GM21360 (cell line): Measurements from ENCODE around the gene NCEH1.
A peak's percentile ranks its signal among the peaks of the same experiment; 100 is the strongest.
"Not testable (repeated sequence)": the region's sequence is repeated elsewhere in the genome, so short reads cannot be mapped to it uniquely, and the experiment has no call there.

Experiments
- ATAC-seq: cut with Tn5 transposase; IDR thresholded peaks from one replicate; pipeline ENCODE4 v1.9.1; 2021; ENCODE audit warnings: mild to moderate bottlenecking, moderate library complexity; ENCODE audit not compliant: unreplicated experiment

The NCEH1 gene

GRCh38 chr3:172614340-172615274, 96.3 kb downstream of the NCEH1 start:
- ATAC-seq: no peak

- no peak for ATAC-seq
Observed at GRCh38 chr3:172613845-172614244, 97.0 kb downstream of the NCEH1 start.

GRCh38 chr3:172612871-172613678, 97.8 kb downstream of the NCEH1 start:
- ATAC-seq: no peak

GRCh38 chr3:172609750-172610149, 101.1 kb downstream of the NCEH1 start:
- ATAC-seq: no peak

DNA sequence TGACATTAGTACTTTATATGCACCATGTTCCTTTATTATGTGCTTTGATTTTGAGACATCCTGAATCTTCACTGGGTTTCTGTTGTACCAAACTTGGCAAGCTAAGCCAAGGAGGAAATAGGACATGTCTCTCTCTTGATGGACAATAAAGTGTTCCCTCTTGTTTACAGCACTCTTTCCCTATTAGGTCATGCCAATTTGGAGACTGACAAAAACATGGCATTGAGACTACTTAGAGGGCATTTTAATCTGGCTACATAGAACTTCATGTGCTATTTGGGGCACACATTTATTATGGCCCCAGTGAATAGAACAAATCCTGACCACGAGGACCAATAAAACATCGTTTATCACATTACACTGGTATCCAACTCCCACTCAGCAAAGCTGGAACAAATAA, 102.3 kb downstream of the NCEH1 start:
- no peak for ATAC-seq

- ATAC-seq: no peak
Observed at GRCh38 chr3:172607305-172608121, 103.4 kb downstream of the NCEH1 start.

DNA sequence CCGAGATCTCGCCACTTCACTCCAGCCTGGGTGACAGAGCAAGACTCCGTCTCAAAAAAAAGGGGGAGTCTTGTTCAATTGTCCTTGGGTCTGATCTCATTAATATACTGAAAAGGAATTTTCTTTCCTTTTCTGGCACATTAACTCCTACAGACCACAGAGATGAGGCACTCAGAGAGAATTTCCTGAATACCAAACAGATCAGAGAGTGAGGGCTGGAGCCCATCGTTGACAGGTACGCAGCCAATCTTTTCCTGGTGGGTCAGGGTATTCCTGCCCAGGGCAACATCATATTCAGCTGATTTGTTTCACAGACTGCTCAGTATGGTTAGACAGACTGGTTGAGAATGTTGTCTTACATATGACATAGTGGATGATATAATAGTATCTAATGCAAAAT, 104.8 kb downstream of the NCEH1 start:
- ATAC-seq: no peak

DNA sequence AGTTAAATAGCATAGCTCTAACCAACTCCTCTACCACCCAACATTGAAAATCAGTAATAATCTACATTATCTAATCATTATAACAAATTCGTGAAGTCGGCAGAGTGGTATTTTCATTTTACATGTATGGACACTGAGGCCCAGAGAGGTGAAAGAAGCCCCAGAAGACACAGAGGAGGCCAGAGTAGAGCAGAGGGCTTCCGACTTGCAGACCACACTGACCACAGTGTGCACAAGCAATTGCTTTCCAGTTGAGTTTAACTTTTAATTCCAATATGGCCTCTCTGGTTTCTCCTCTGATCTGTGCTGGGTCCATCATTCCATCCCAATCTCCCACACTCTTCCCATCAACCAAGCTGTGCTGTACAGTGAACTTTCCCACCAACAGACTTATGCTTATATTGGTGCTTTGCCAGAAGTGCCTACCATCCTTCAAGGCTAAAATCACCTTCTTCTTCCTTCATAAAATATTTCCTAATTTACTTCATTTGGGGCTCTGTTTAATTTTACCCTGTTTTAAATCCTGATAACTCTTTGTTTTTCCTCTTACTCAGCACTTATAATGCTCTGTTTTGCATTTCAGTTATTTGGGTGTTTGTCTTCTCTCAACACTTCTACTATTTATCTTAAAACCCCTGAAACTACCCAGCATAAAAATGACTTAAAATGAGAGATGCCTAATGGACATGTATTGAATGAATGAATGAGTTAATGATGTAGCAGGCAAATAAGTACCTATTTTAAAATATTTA, 105.8 kb downstream of the NCEH1 start:
- no peak for ATAC-seq

DNA sequence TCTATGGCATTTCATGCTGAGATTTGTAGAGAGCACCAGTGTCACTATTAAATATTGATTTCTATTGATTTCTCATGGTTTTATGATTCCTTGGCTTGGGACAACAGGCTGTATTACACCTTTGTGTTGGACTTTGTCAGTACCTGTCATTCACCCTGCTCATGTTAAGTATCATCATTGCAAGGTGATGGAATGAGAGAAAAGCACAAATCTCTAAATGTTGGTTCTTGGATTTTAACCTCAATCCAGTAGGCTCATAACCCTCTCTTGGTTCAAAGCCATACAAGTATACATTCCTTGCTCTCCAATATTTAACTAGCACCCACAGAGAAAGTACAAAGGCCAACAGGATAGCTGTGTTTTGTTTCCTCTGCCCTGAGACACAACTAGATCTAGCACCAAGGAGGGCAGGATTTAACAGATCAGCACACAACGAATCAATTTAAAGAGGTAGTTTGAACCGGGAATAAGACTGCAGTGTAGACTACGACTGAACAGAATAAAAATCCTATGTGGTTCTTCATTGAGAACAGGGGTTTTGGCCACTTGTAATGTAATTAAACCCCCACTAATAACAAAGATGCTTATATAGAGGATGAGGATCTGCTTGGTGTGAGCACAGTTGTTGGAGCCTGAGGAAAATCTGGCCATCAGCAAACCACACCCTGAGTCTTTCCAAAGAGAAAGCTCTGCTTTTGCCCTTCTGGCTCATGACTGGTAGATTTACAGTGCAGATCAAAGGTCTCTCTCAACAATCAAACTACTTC, 109.6 kb downstream of the NCEH1 start:
- ATAC-seq: no peak

DNA sequence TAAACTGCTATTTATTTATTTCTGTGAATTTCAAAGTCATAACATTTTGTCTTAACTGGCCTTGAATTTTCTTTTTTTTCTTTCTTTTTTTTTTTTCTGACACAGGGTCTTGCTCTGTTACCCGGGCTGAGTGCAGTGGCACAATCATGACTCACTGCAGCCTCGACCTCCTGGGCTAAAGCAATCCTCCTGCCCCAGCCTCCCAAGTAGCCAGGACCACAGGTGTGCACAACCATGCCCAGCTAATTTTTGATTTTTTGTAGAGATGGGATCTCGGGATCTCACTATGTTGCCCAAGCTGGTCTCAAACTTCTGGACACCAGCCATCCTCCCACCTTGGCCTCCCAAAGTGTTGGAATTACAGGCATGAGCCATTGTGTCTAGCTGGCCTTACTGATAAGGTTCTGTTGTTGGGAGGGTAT, 110.2 kb downstream of the NCEH1 start:
- ATAC-seq: no peak

GRCh38 chr3:172598904-172599303, 112.0 kb downstream of the NCEH1 start:
- ATAC-seq: no peak

GRCh38 chr3:172596394-172596706, 114.5 kb downstream of the NCEH1 start:
- no peak for ATAC-seq

DNA sequence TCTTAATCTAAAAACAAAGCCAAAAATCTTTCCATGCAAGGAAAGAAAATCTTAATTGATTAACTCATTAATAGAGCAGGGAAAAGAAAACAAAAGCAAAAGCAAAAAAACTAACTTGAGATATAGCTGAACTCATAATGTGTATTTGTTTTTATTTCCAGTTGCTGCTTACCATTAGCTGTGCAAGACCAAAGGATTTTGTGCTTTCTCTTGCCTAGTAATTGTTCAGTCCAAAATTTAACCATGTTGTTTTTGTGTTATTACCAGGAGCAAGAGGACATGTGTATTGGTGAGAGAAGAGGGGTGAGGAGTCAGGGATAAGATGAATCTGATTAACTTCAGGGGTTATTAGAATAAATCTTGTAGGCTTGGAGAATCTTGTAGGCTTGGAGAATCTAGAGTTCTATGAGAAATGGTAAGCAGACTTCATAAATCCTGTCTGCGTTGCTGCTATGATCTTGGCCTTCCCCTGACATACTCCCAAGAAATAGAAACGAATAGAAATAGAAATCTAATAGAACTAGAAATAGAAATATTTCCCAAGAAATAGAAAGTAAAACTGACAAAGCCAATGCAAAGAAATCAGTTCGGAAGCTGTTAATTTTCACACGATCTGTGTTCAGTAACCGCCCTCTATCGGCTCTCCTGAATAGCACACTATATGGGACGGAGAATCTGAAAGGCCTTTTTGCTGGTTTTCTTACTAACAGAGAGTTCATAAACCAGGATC, 115.0 kb downstream of the NCEH1 start:
- ATAC-seq: peak; percentile 30

- not testable (repeated sequence) for ATAC-seq
Observed at GRCh38 chr3:172594900-172595663, 115.8 kb downstream of the NCEH1 start.

DNA sequence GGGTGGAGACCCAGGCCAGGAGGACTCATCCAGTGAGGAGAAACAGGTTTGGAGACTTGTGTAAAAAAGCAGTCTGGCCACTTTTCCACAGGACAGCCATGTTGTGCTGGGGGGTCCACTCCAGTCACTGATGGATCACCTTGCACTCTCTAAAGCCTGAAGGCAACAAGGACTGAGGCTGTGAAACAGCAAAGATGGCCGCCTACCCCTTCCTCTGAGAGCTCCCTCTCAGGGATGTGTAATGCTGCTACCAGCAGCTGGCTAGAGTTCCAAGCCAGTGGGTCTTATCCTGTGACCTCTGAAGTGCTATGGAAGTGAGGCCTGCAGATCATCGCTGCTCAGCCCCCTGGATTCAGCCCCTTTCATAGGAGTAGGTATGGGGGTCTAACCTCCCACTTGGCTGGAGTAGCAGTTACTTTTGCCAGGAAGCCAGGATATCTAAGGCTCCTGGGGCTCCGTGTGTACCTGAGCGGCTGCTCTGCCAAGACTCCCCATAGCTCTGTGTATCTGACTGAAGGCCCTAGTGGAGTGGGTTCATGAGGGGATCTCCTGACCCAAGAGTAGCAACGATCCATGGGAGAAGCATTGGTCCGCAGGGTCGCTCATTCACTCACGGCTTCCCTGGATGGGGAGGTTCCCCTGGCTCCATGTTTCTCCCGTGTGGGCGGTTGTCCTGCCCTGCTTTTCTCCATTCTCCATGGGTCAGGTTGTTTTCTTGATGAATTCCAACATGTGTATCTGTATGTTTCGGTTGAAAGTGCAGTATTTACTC, 117.8 kb downstream of the NCEH1 start:
- ATAC-seq: no peak

- ATAC-seq: peak; percentile 90
Observed at GRCh38 chr3:172591876-172592771, 118.7 kb downstream of the NCEH1 start.
